ENCODE results near the gene SPATA31A6. TPM values are rescaled to one million over a fixed set of nuclear protein-coding genes. Genes with fewer than 3 reads are reported as not detected.
"Not testable (repeated sequence)": the region's sequence is repeated elsewhere in the genome, so short reads cannot be mapped to it uniquely, and the experiment has no call there.

Gene SPATA31A6
- total RNA-seq, result not detected

- H3K4me3 Mint-ChIP-seq; intact Hi-C loops (cut with DNase I, micrococcal nuclease); CTCF ChIA-PET; H3K9me3 Mint-ChIP-seq (ENCODE audit: low read depth); H3K4me1 Mint-ChIP-seq; H3K27ac Mint-ChIP-seq; POLR2A ChIA-PET; DNase-seq; H3K27me3 Mint-ChIP-seq; H3K36me3 Mint-ChIP-seq (ENCODE audit: low read depth); ATAC-seq: not testable (repeated sequence)
Observed at GRCh38 chr9:42183359-42183758, at the start of gene SPATA31A6. SPATA31A6 (plus strand) TSS chr9:42183659; CDS start chr9:42183688, 29 bp downstream.

GRCh38 chr9:42160299-42160698 is 23.2 kb upstream of the SPATA31A6 start:
- ATAC-seq; H3K27ac Mint-ChIP-seq; intact Hi-C loops (cut with DNase I, micrococcal nuclease); DNase-seq; H3K4me3 Mint-ChIP-seq; H3K9me3 Mint-ChIP-seq (ENCODE audit: low read depth); H3K36me3 Mint-ChIP-seq (ENCODE audit: low read depth); POLR2A ChIA-PET; CTCF ChIA-PET; H3K27me3 Mint-ChIP-seq; H3K4me1 Mint-ChIP-seq: not testable (repeated sequence)

- H3K27ac Mint-ChIP-seq; H3K36me3 Mint-ChIP-seq (ENCODE audit: low read depth); DNase-seq; H3K27me3 Mint-ChIP-seq; ATAC-seq; POLR2A ChIA-PET; H3K9me3 Mint-ChIP-seq (ENCODE audit: low read depth); H3K4me1 Mint-ChIP-seq; intact Hi-C loops (cut with DNase I, micrococcal nuclease); H3K4me3 Mint-ChIP-seq; CTCF ChIA-PET: not testable (repeated sequence)
Observed at GRCh38 chr9:42219861-42220260, 36.4 kb downstream of the SPATA31A6 start.

GRCh38 chr9:42223230-42223629 is 39.8 kb downstream of the SPATA31A6 start:
- H3K27me3 Mint-ChIP-seq; H3K4me3 Mint-ChIP-seq; H3K9me3 Mint-ChIP-seq (ENCODE audit: low read depth); CTCF ChIA-PET; H3K27ac Mint-ChIP-seq; ATAC-seq; POLR2A ChIA-PET; H3K36me3 Mint-ChIP-seq (ENCODE audit: low read depth); DNase-seq; H3K4me1 Mint-ChIP-seq; intact Hi-C loops (cut with DNase I, micrococcal nuclease): not testable (repeated sequence)

GRCh38 chr9:42233031-42233430 is 49.6 kb downstream of the SPATA31A6 start:
- not testable (repeated sequence) for H3K9me3 Mint-ChIP-seq (ENCODE audit: low read depth)

GRCh38 chr9:42234610-42235009 is 51.2 kb downstream of the SPATA31A6 start:
- CTCF ChIA-PET; H3K27ac Mint-ChIP-seq; H3K36me3 Mint-ChIP-seq (ENCODE audit: low read depth); DNase-seq; ATAC-seq; H3K9me3 Mint-ChIP-seq (ENCODE audit: low read depth); POLR2A ChIA-PET; intact Hi-C loops (cut with DNase I, micrococcal nuclease); H3K27me3 Mint-ChIP-seq; H3K4me1 Mint-ChIP-seq; H3K4me3 Mint-ChIP-seq: not testable (repeated sequence)

More at GRCh38 chr9:42233031-42233430, 49.6 kb downstream of the SPATA31A6 start:
- H3K27me3 Mint-ChIP-seq; ATAC-seq; H3K27ac Mint-ChIP-seq; H3K4me1 Mint-ChIP-seq; CTCF ChIA-PET; DNase-seq; H3K36me3 Mint-ChIP-seq (ENCODE audit: low read depth); intact Hi-C loops (cut with DNase I, micrococcal nuclease); POLR2A ChIA-PET; H3K4me3 Mint-ChIP-seq: not testable (repeated sequence)

GRCh38 chr9:42235352-42235991 is 52.0 kb downstream of the SPATA31A6 start:
- H3K36me3 Mint-ChIP-seq (ENCODE audit: low read depth); POLR2A ChIA-PET; ATAC-seq; intact Hi-C loops (cut with DNase I, micrococcal nuclease); H3K27me3 Mint-ChIP-seq; H3K4me3 Mint-ChIP-seq; H3K27ac Mint-ChIP-seq; DNase-seq; H3K9me3 Mint-ChIP-seq (ENCODE audit: low read depth); CTCF ChIA-PET; H3K4me1 Mint-ChIP-seq: not testable (repeated sequence)

- H3K4me3 Mint-ChIP-seq; CTCF ChIA-PET; intact Hi-C loops (cut with DNase I, micrococcal nuclease); POLR2A ChIA-PET; H3K27me3 Mint-ChIP-seq; ATAC-seq; H3K27ac Mint-ChIP-seq; H3K4me1 Mint-ChIP-seq; H3K36me3 Mint-ChIP-seq (ENCODE audit: low read depth); DNase-seq; H3K9me3 Mint-ChIP-seq (ENCODE audit: low read depth): not testable (repeated sequence)
Observed at GRCh38 chr9:42236097-42236496, 52.6 kb downstream of the SPATA31A6 start.

GRCh38 chr9:42237381-42237780 is 53.9 kb downstream of the SPATA31A6 start:
- ATAC-seq; intact Hi-C loops (cut with DNase I, micrococcal nuclease); H3K27ac Mint-ChIP-seq; POLR2A ChIA-PET; H3K4me1 Mint-ChIP-seq; DNase-seq; H3K27me3 Mint-ChIP-seq; H3K4me3 Mint-ChIP-seq; CTCF ChIA-PET; H3K9me3 Mint-ChIP-seq (ENCODE audit: low read depth); H3K36me3 Mint-ChIP-seq (ENCODE audit: low read depth): not testable (repeated sequence)

- H3K27me3 Mint-ChIP-seq; H3K4me1 Mint-ChIP-seq; H3K27ac Mint-ChIP-seq; POLR2A ChIA-PET; H3K9me3 Mint-ChIP-seq (ENCODE audit: low read depth); ATAC-seq; H3K4me3 Mint-ChIP-seq; H3K36me3 Mint-ChIP-seq (ENCODE audit: low read depth); CTCF ChIA-PET; intact Hi-C loops (cut with DNase I, micrococcal nuclease); DNase-seq: not testable (repeated sequence)
Observed at GRCh38 chr9:42238862-42239261, 55.4 kb downstream of the SPATA31A6 start.

Other genes starting within 250 kb of the SPATA31A6 start
- not detected for gene CNTNAP3B, start 54.2 kb upstream of the SPATA31A6 start, total RNA-seq

All from activated CD4-positive, alpha-beta T cell treated with anti-CD3 and anti-CD28 coated beads for 36 hours (primary cell).